GM18870 (cell line): ENCODE results near the gene LMO2.
"Not testable (repeated sequence)": the region's sequence is repeated elsewhere in the genome, so short reads cannot be mapped to it uniquely, and the experiment has no call there.

Source experiments
- ATAC-seq: cut with Tn5 transposase; IDR thresholded peaks from one replicate; pipeline ENCODE4 v1.9.1; 2021; ENCODE audit warnings: moderate library complexity; ENCODE audit not compliant: unreplicated experiment

Gene LMO2

DNA sequence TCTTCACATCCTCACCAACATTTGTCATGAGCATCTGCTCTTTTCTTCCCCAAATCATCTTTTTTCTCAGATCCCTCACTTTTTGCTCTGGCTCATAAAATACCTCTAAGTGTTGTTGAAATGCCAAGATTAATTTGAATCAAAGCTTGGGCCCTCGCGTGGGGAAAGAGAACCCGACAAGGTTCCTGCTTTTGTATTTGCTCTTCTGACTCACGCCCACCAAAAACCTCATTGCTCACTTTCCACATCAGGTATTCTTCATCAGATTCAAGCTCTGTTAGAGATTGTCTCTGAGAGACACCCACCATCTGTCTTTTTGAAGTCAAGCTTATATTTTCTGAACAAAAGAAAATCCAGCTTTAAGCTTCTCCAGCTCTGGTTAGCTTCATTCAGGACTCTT, 64.7 kb downstream of the LMO2 start:
- ATAC-seq: no peak

DNA sequence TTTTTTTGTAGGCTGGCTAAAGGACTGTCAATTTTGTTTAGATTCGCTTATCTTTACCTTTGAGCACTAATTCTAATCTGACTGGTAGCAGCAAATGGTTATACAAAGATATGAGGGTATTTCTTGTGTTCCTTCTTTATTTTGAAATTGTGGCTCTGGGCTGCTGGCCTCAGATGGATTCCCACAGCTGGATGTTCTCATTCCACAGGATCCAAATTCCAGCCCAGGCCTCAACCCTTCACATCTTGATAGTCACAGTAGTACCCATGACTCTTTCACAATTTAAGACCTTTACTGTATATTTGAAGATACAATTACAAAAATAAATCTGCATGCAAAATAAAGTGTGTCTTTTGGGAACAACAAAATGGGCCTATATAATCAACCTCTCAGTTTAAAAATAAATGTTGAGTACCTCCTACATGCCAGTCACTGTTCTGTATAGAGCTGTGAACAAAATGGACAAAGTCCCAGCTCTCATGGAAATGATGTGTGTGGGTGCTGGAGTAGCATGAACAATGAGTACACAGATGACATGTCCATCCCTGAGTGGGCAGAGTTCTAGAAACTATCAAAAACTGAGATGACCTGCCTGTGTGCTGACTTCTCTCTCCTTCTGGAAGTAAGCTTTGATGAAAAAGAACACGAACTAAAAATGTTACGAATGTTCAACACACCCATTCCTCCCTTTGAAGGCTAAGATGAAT, 65.9 kb downstream of the LMO2 start:
- ATAC-seq: no peak

DNA sequence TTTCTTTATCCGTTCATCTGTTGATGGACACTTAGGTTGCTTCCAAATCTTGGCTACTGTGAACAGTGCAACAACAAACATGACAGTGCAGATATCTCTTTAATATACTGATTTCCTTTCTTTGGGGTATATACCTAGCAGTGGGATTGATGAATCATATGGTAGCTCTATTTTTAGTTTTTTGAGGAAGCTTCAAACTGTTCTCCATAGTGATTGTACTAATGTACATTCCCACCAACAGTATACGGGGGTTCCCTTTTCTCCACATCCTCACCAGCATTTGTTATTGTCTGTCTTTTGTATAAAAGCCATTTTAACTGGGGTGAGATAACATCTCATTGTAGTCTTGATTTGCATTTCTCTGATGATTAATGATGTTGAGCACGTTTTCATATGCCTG, 68.9 kb downstream of the LMO2 start:
- not testable (repeated sequence) for ATAC-seq

DNA sequence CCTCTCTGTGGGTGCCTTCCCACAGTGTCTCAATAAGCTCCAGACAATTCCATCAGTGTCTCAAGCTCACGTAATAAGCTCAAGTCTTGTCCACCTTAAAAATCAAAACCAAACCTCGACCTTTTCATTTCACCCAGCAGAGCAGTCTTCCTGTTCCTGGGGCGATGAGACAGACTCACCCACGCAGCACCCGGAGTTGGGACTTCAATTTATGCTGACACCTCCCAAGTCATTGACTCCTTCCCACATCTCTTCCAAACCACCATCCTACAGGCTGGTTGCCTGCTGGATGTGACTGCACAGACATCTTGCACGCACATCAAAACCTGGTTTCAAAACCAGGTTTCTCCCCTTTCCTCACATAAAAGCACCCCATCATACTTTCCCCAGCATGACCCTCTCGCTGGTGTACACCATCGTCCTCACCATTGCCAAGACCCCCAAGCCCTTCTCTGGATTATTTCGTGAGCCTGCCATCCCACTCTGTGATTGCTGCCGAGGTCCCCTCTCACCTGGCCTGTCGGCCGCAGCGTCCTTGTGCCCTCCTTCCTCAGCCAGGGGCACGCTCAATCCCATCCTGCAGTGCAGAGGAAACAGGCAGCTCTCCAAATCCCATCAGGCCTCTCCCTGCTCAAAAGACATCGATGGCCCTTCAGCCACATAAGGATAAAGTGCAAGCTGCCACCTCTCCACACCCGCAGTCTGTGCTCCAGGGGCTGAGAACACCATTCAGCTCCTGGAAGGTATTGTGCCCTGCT, 72.4 kb downstream of the LMO2 start:
- no peak for ATAC-seq
